Measurements from ENCODE around the gene DRC1. TPM values are rescaled to one million over a fixed set of nuclear protein-coding genes. Genes with fewer than 3 reads are reported as not detected.

The DRC1 gene
- total RNA-seq, 2 experiments from 2014 or later, result not detected

DNA sequence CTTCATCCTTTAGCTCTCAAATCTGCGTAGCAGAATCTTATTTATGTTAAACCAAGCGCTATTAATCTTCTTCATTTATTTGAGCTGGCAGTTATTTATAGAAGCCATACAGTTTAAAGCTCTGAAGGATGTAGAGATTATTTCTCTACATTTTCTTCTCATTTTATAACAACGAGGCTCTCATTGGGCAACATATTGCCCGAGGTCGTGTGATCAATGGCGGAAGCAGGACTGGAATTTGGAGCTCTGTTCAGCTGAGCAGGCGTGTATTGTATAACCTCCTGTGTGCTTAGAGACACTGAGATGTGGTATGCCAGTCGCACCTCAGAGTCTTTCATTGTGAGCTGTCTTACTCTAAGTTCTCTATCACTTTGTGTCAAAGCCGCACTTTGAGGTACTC lies 17.5 kb upstream of the DRC1 start:
- DNase-seq (ENCODE audit: low spot score), result no peak
- Histone ChIP-seq H3K79me2 (ENCODE audit: insufficient read depth, low read depth, low read length) (no peaks in the 10 kb centered on the region; the same call in 1 of the 2 replicates), H3K9me2 (ENCODE audit: insufficient read depth, low read length) (no peaks in the 10 kb centered on the region), H3K4me2 (ENCODE audit: low read length) (no peak overlapping the region), H3K4me3 (ENCODE audit: low read depth, low read length, poor library complexity, severe bottlenecking) (no peak overlapping the region), H3K9me3 (ENCODE audit: low read length) (no peaks in the 10 kb centered on the region), H3K27ac (ENCODE audit: low read depth, low read length, poor library complexity, severe bottlenecking) (no peak overlapping the region), H2AFZ (ENCODE audit: low read length) (no peak overlapping the region), H3K36me3 (ENCODE audit: insufficient read depth, low read length) (peaks cover 93% of the 10 kb centered on the region), H3K4me1 (ENCODE audit: insufficient read depth, low read length, poor library complexity, severe bottlenecking) (no peaks in the 10 kb centered on the region), H4K20me1 (ENCODE audit: insufficient read depth, low read length) (0 out of 2 replicates have a peak, but pooled peaks cover 8% of the 10 kb centered on the region)
- TF ChIP-seq, protein P1, sequence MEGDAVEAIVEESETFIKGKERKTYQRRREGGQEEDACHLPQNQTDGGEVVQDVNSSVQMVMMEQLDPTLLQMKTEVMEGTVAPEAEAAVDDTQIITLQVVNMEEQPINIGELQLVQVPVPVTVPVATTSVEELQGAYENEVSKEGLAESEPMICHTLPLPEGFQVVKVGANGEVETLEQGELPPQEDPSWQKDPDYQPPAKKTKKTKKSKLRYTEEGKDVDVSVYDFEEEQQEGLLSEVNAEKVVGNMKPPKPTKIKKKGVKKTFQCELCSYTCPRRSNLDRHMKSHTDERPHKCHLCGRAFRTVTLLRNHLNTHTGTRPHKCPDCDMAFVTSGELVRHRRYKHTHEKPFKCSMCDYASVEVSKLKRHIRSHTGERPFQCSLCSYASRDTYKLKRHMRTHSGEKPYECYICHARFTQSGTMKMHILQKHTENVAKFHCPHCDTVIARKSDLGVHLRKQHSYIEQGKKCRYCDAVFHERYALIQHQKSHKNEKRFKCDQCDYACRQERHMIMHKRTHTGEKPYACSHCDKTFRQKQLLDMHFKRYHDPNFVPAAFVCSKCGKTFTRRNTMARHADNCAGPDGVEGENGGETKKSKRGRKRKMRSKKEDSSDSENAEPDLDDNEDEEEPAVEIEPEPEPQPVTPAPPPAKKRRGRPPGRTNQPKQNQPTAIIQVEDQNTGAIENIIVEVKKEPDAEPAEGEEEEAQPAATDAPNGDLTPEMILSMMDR (conservative IDR thresholded peaks at IDR 0.05; ENCODE audit: low read length), result no peak
- TF ChIP-seq EZH2phosphoT487 (IDR thresholded peaks at IDR 0.05; ENCODE audit: borderline replicate concordance, low read depth, low read length), result no peak
- no TSS peak for BruUV-seq (replicated peaks)
- POLR2A ChIA-PET, result no interaction called here
- intact Hi-C loops (cut with micrococcal nuclease; ENCODE audit: unreplicated experiment), result no loop called here
- CTCF ChIA-PET (ENCODE audit: unreplicated experiment), result no interaction called here

DNA sequence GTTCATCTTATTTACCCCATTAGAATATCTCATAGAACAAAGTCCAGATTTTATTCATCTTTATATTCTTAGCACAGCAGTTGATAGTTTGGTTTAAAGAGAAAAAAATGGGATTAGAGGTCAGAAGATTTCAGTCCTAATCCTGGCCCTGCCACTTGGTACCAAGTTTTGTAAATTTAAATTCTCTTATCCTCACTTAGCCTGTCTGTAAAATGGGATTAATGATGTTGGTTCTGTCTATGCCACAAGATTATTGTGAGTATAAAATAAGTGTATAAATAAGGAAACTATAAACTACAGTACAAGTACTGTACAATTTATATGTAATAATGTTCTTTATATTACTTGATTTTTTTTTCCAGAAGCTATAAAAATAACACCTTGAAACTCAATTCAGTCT lies 17.1 kb upstream of the DRC1 start:
- CTCF ChIA-PET (ENCODE audit: unreplicated experiment), result no interaction called here
- no peaks in the 10 kb centered on the region for H3K9me3 ChIP-seq (ENCODE audit: low read length)

DNA sequence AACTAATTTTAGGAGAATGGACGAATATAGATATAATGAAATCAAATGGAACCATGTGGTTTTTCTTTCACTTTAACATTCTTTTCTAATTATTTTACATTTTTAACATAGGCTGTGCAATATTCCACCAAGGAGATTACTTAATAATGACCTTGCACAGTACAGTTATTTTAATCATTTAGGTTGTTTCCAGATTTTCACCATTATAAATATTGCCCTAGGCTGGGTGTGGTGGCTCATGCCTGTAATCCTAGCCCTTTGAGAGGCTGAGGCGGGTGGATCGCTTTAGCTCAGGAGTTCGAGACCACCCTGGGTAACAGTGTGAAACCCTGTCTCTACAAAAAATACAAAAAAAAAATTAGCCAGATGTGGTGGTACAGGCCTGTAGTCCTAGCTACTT lies 14.5 kb upstream of the DRC1 start:
- H3K27ac ChIP-seq (ENCODE audit: low read depth, low read length, poor library complexity, severe bottlenecking), result no peak overlapping the region
- no peak overlapping the region for H3K4me3 ChIP-seq (ENCODE audit: low read depth, low read length, poor library complexity, severe bottlenecking)
- H3K4me1 ChIP-seq (ENCODE audit: insufficient read depth, low read length, poor library complexity, severe bottlenecking), result no peaks in the 10 kb centered on the region
- no peak overlapping the region for H2AFZ ChIP-seq (ENCODE audit: low read length)
- no peaks in the 10 kb centered on the region for H3K9me2 ChIP-seq (ENCODE audit: insufficient read depth, low read length)
- H3K4me2 ChIP-seq (ENCODE audit: low read length), result no peak overlapping the region
- H3K36me3 ChIP-seq (ENCODE audit: insufficient read depth, low read length), result peaks cover 92% of the 10 kb centered on the region
- no peaks in the 10 kb centered on the region for H3K79me2 ChIP-seq (ENCODE audit: insufficient read depth, low read depth, low read length)
- no peak for TF ChIP-seq EZH2phosphoT487 (IDR thresholded peaks at IDR 0.05; ENCODE audit: borderline replicate concordance, low read depth, low read length)
- TF ChIP-seq, protein P1 (conservative IDR thresholded peaks at IDR 0.05; ENCODE audit: low read length), result no peak
- CTCF ChIA-PET (ENCODE audit: unreplicated experiment), result no interaction called here
- DNase-seq (ENCODE audit: low spot score), result no peak
- intact Hi-C loops (cut with micrococcal nuclease; ENCODE audit: unreplicated experiment), result no loop called here
- BruUV-seq (replicated peaks), result no TSS peak
- POLR2A ChIA-PET, result interaction anchor here (0.7 kb wide), 1 partner anchor 367 kb away, joined by 6 read pairs; no protein-coding TSS in a partner anchor
- no peaks in the 10 kb centered on the region for H3K9me3 ChIP-seq (ENCODE audit: low read length)
- H4K20me1 ChIP-seq (ENCODE audit: insufficient read depth, low read length), result 0 out of 2 replicates have a peak, but pooled peaks cover 8% of the 10 kb centered on the region

More for the DNA sequence above, 17.1 kb upstream of the DRC1 start:
- DNase-seq (ENCODE audit: low spot score), result no peak
- no peak for TF ChIP-seq EZH2phosphoT487 (IDR thresholded peaks at IDR 0.05; ENCODE audit: borderline replicate concordance, low read depth, low read length)
- TF ChIP-seq, protein P1 (conservative IDR thresholded peaks at IDR 0.05; ENCODE audit: low read length), result no peak
- Histone ChIP-seq H2AFZ (ENCODE audit: low read length) (no peak overlapping the region), H3K9me2 (ENCODE audit: insufficient read depth, low read length) (no peaks in the 10 kb centered on the region), H3K4me2 (ENCODE audit: low read length) (no peak overlapping the region), H4K20me1 (ENCODE audit: insufficient read depth, low read length) (0 out of 2 replicates have a peak, but pooled peaks cover 8% of the 10 kb centered on the region), H3K36me3 (ENCODE audit: insufficient read depth, low read length) (peaks cover 93% of the 10 kb centered on the region), H3K4me3 (ENCODE audit: low read depth, low read length, poor library complexity, severe bottlenecking) (no peak overlapping the region), H3K27ac (ENCODE audit: low read depth, low read length, poor library complexity, severe bottlenecking) (no peak overlapping the region), H3K4me1 (ENCODE audit: insufficient read depth, low read length, poor library complexity, severe bottlenecking) (no peaks in the 10 kb centered on the region), H3K79me2 (ENCODE audit: insufficient read depth, low read depth, low read length) (no peaks in the 10 kb centered on the region; the same call in 1 of the 2 replicates)
- no TSS peak for BruUV-seq (replicated peaks)
- POLR2A ChIA-PET, result no interaction called here
- intact Hi-C loops (cut with micrococcal nuclease; ENCODE audit: unreplicated experiment), result no loop called here
